HG03108 (cell line): ENCODE data around the gene TMEM109.
A peak's percentile ranks its signal among the peaks of the same experiment; 100 is the strongest.

Experiments
- ATAC-seq: cut with Tn5 transposase; IDR thresholded peaks from one replicate; pipeline ENCODE4 v1.9.1; 2021; ENCODE audit warnings: moderate library complexity; ENCODE audit not compliant: unreplicated experiment

Gene TMEM109

GRCh38 chr11:60878245-60879101 is 35.5 kb upstream of the TMEM109 start:
- no peak for ATAC-seq

- ATAC-seq: no peak
Measured at GRCh38 chr11:60879104-60879503, 34.9 kb upstream of the TMEM109 start.

GRCh38 chr11:60879971-60880588 is 33.9 kb upstream of the TMEM109 start:
- ATAC-seq: no peak

- ATAC-seq: no peak
Measured at GRCh38 chr11:60880643-60881282, 33.2 kb upstream of the TMEM109 start.

- peak; percentile 58 for ATAC-seq
Measured at GRCh38 chr11:60887556-60887955, 26.4 kb upstream of the TMEM109 start.

- ATAC-seq: no peak
Measured at GRCh38 chr11:60889869-60890311, 24.1 kb upstream of the TMEM109 start.

- ATAC-seq: no peak
Measured at GRCh38 chr11:60890696-60891095, 23.3 kb upstream of the TMEM109 start.

- no peak for ATAC-seq
Measured at GRCh38 chr11:60891103-60891741, 22.7 kb upstream of the TMEM109 start.

GRCh38 chr11:60895687-60896086 is 18.3 kb upstream of the TMEM109 start:
- ATAC-seq: no peak

GRCh38 chr11:60897496-60897895 is 16.5 kb upstream of the TMEM109 start:
- ATAC-seq: no peak

- no peak for ATAC-seq
Measured at GRCh38 chr11:60899046-60899936, 14.7 kb upstream of the TMEM109 start.

- ATAC-seq: no peak
Measured at GRCh38 chr11:60899977-60900376, 14.0 kb upstream of the TMEM109 start.

GRCh38 chr11:60900673-60901404 is 13.1 kb upstream of the TMEM109 start:
- ATAC-seq: no peak

- ATAC-seq: no peak
Measured at GRCh38 chr11:60902625-60903024, 11.3 kb upstream of the TMEM109 start.

GRCh38 chr11:60905047-60905446 is 8.9 kb upstream of the TMEM109 start:
- no peak for ATAC-seq

GRCh38 chr11:60905551-60906113 is 8.3 kb upstream of the TMEM109 start:
- ATAC-seq: no peak

- ATAC-seq: peak; percentile 76
Measured at GRCh38 chr11:60906132-60906972, 7.6 kb upstream of the TMEM109 start, which contains the start of gene PRPF19. Gene PRPF19, minus strand, starts transcription at chr11:60906585. Its CDS starts 203 bp downstream, at chr11:60906382.

- ATAC-seq: no peak
Measured at GRCh38 chr11:60908803-60909202, 5.2 kb upstream of the TMEM109 start.
